HepG2 (cell line): Measurements from ENCODE around the gene SAMM50. TPM values are rescaled to one million over a fixed set of nuclear protein-coding genes. Genes with fewer than 3 reads are reported as not detected.

Experiments
- ARID4A ChIP-seq: sonication (generic); formaldehyde crosslinking; IDR thresholded peaks from 2 replicates; pipeline ENCODE4 v1.5.0; 2020; ENCODE audit warnings: mild to moderate bottlenecking, missing genetic modification reagents, borderline replicate concordance
- CENPT ChIP-seq: sonication (generic); formaldehyde crosslinking; IDR thresholded peaks from 2 replicates; pipeline ENCODE4 v1.8.0; 2022; ENCODE audit warnings: low read depth, mild to moderate bottlenecking, moderate library complexity, missing genetic modification reagents
- DPF2 ChIP-seq: sonication (generic); formaldehyde crosslinking; IDR thresholded peaks from 2 replicates; pipeline ENCODE4 v1.4.0; 2020; ENCODE audit warnings: mild to moderate bottlenecking, low read depth, missing genetic modification reagents, borderline replicate concordance
- ELF3 ChIP-seq: IDR thresholded peaks from 2 replicates; pipeline ENCODE4 v1.6.1; 2016; ENCODE audit warnings: missing genetic modification reagents, missing compliant biosample characterization
- HHEX ChIP-seq: IDR thresholded peaks from 2 replicates; pipeline ENCODE4 v1.6.1; 2016; ENCODE audit warnings: control low read depth
- HNRNPK ChIP-seq: fragments of 200-400 bp; formaldehyde crosslinking; IDR thresholded peaks from 2 replicates; pipeline ENCODE4 v1.6.1; 2018; ENCODE audit warnings: low read length, low read depth, moderate library complexity, mild to moderate bottlenecking; ENCODE audit not compliant: poor library complexity, severe bottlenecking
- MXD3 ChIP-seq: IDR thresholded peaks from 2 replicates; pipeline ENCODE4 v1.6.1; 2016; ENCODE audit warnings: mild to moderate bottlenecking, missing biosample characterization, missing genetic modification reagents
- NFKB2 ChIP-seq: sonication (generic); formaldehyde crosslinking; IDR thresholded peaks from 2 replicates; pipeline ENCODE4 v1.4.0; 2020; ENCODE audit warnings: missing genetic modification reagents, borderline replicate concordance
- PHB2 ChIP-seq: fragments of 450-650 bp; IDR thresholded peaks from 2 replicates; pipeline ENCODE4 v1.6.1; 2018; ENCODE audit not compliant: partially characterized antibody
- SALL1 ChIP-seq: sonication (generic); formaldehyde crosslinking; IDR thresholded peaks from 2 replicates; pipeline ENCODE4 v1.8.0; 2022; ENCODE audit warnings: mild to moderate bottlenecking, missing genetic modification reagents
- ZNF224 ChIP-seq: sonication (generic); formaldehyde crosslinking; IDR thresholded peaks from 2 replicates; pipeline ENCODE4 v1.5.0; 2020; ENCODE audit warnings: mild to moderate bottlenecking, missing genetic modification reagents
- ZNF264 ChIP-seq: sonication (generic); formaldehyde crosslinking; IDR thresholded peaks from 2 replicates; pipeline ENCODE4 v1.4.0; 2020; ENCODE audit warnings: missing genetic modification reagents
- ZNF414 ChIP-seq: sonication (generic); formaldehyde crosslinking; IDR thresholded peaks from 2 replicates; pipeline ENCODE4 v1.5.0; 2020; ENCODE audit warnings: missing genetic modification reagents
- ZNF574 ChIP-seq: sonication (generic); formaldehyde crosslinking; IDR thresholded peaks from 2 replicates; pipeline ENCODE4 v1.4.0; 2020; ENCODE audit warnings: missing genetic modification reagents
- ZNF724P ChIP-seq: sonication (generic); formaldehyde crosslinking; IDR thresholded peaks from 2 replicates; pipeline ENCODE4 v1.8.0; 2022; ENCODE audit warnings: missing genetic modification reagents, borderline replicate concordance
- ZNF749 ChIP-seq: sonication (generic); formaldehyde crosslinking; IDR thresholded peaks from 2 replicates; pipeline ENCODE4 v1.8.0; 2022; ENCODE audit warnings: mild to moderate bottlenecking, missing genetic modification reagents, moderate library complexity, borderline replicate concordance
- ZXDC ChIP-seq: sonication (generic); formaldehyde crosslinking; IDR thresholded peaks from 2 replicates; pipeline ENCODE4 v1.5.0; 2020; ENCODE audit warnings: mild to moderate bottlenecking, missing genetic modification reagents
- polyA plus RNA-seq, 8 experiments: library from polyadenylated mRNA; depleted of rRNA in 3 of 8; stranded (reverse) in 7 of 8; unstranded in 1 of 8; fragments of >200 nt; fragmentation: Illumina TruSeq in 4 of 8; extraction: Trizol in 4 of 8; gene quantifications; 2 replicates each; pipeline versions ENCODE4 v1.2.1 to v1.2.3, GENCODE V29; 2011 to 2016; ENCODE audit warnings: low read depth in 4 of 8, missing spikeins in 1 of 8, mixed read lengths in 1 of 8; ENCODE audit not compliant: insufficient read depth in 1 of 8
- total RNA-seq, 5 experiments: library from RNA; depleted of rRNA; stranded (reverse); fragments of >200 nt; fragmentation: Illumina TruSeq; extraction: Trizol; gene quantifications; 2 replicates each; pipeline ENCODE4 v1.2.3, GENCODE V29; 2016; ENCODE audit warnings: low read depth in 1 of 5

SAMM50 gene
- total and polyA plus RNA-seq, 2 of the 13 experiments (the other 11 are each of a cell fraction or from before 2014, with no cell fraction given), result 34.7 to 63.4 TPM

- TF ChIP-seq ARID4A (CRISPR knock-in tag), result peak; percentile 61; the same call in 1 of the 2 replicates
- TF ChIP-seq HNRNPK, result no peak
- TF ChIP-seq SALL1 (CRISPR knock-in tag), result peak; percentile 36; the same call in 1 of the 2 replicates
- 0 out of 2 replicates have a peak, but pooled peaks have one; percentile 33 for TF ChIP-seq HHEX (CRISPR knock-in tag)
- no peak for TF ChIP-seq MXD3 (CRISPR knock-in tag)
- no peak for TF ChIP-seq ZNF724P
- TF ChIP-seq ZNF264, result peak; percentile 79
- no peak; the same call in 1 of the 2 replicates for TF ChIP-seq ZNF414 (CRISPR knock-in tag)
- TF ChIP-seq ELF3 (CRISPR knock-in tag), result peak; percentile 47; the same call in 1 of the 2 replicates
- no peak for TF ChIP-seq DPF2 (CRISPR knock-in tag)
- no peak for TF ChIP-seq ZXDC (CRISPR knock-in tag)
- peak; percentile 30; the same call in 1 of the 2 replicates for TF ChIP-seq ZNF574 (CRISPR knock-in tag)
- TF ChIP-seq PHB2, result no peak
- no peak for TF ChIP-seq ZNF749 (CRISPR knock-in tag)
- no peak for TF ChIP-seq CENPT (CRISPR knock-in tag)
- no peak for TF ChIP-seq ZNF224
- no peak for TF ChIP-seq NFKB2 (CRISPR knock-in tag)
Measured at GRCh38 chr22:43928468-43928867, 26.8 kb upstream of the SAMM50 start (continued).
